MCF 10A (cell line): ENCODE results near the gene COPZ2. TPM values are rescaled to one million over a fixed set of nuclear protein-coding genes. Genes with fewer than 3 reads are reported as not detected.
"Not testable (repeated sequence)": the region's sequence is repeated elsewhere in the genome, so short reads cannot be mapped to it uniquely, and the experiment has no call there.

Experiments used
- BruUV-seq: library from RNA; stranded (reverse); fragments of 400-500 nt; replicated peaks from 2 replicates; lab custom pipeline; 2021; lab: Mats Ljungman, UMichigan
- CTCF ChIA-PET: fragments of 300-600 bp; sonication (Branson Sonifier 250); formaldehyde crosslinking; extraction: SDS; loops from one replicate; lab custom pipeline; 2021; ENCODE audit warnings: antibody characterized with exemption, inconsistent platforms; lab: Yijun Ruan, JAX
- POLR2A ChIA-PET: fragments of 300-600, 350-650 bp; sonication (Branson Sonifier 250); formaldehyde crosslinking; extraction: SDS; loops from one replicate; lab custom pipeline; 2020; ENCODE audit warnings: antibody characterized with exemption, inconsistent platforms; lab: Yijun Ruan, JAX
- DNase-seq: peaks from one replicate; pipeline ENCODE4 v3.0.0-alpha.2; 2018; ENCODE audit not compliant: unreplicated experiment
- H3K27ac Mint-ChIP-seq: one replicate; pipeline ENCODE4 v1.8.0; 2022; ENCODE audit warnings: mild to moderate bottlenecking, low read depth, mixed read lengths; ENCODE audit not compliant: unreplicated experiment
- H3K27me3 Mint-ChIP-seq: one replicate; pipeline ENCODE4 v1.8.0; 2022; ENCODE audit warnings: mixed read lengths; ENCODE audit not compliant: insufficient read depth, unreplicated experiment
- H3K36me3 Mint-ChIP-seq: one replicate; pipeline ENCODE4 v1.8.0; 2022; ENCODE audit warnings: mild to moderate bottlenecking, moderate library complexity, mixed read lengths; ENCODE audit not compliant: insufficient read depth, unreplicated experiment
- H3K4me1 Mint-ChIP-seq: one replicate; pipeline ENCODE4 v1.8.0; 2022; ENCODE audit warnings: mixed read lengths; ENCODE audit not compliant: insufficient read depth, unreplicated experiment
- H3K4me3 Mint-ChIP-seq: one replicate; pipeline ENCODE4 v1.8.0; 2022; ENCODE audit warnings: mild to moderate bottlenecking, moderate library complexity, mixed read lengths; ENCODE audit not compliant: unreplicated experiment
- H3K9me3 Mint-ChIP-seq: one replicate; pipeline ENCODE4 v1.8.0; 2022; ENCODE audit warnings: mixed read lengths; ENCODE audit not compliant: unreplicated experiment
- CTCF ChIP-seq: fragments of 200-600 bp; IDR thresholded peaks from one replicate; pipeline ENCODE4 v1.8.0; 2022; ENCODE audit warnings: antibody characterized with exemption, mild to moderate bottlenecking; ENCODE audit not compliant: unreplicated experiment
- intact Hi-C: fragments of 100-400 bp; cut with micrococcal nuclease; formaldehyde crosslinking; loops from 2 replicates; pipeline ENCODE4 v1.14.1; 2022
- total RNA-seq: library from RNA; stranded (reverse); gene quantifications from 2 replicates; pipeline ENCODE4 v1.2.3, GENCODE V29; 2022

Gene COPZ2
- total RNA-seq, 1 experiment from 2014 or later, result not detected

DNA sequence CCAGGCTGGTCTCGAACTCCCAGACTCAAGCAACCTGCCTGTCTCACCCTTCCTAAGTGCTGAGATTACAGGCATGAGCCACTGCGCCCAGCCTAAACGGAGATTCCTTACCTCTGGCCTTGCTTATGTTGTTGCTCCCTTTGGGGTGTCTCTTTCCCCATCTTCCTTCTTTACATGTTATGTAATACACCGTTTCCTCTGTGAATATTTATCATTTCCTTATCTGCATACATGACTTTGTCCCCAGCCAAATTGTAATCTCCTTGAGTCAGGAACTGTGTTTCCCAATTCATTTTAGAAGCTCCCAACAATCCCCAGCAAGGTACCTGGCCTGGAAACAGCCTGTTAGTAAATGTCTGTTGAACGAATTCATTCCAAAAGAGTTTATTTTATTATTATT lies 15.7 kb downstream of the COPZ2 start:
- Mint-ChIP-seq H3K9me3 (no peaks in the 10 kb centered on the region), H3K36me3 (peaks cover 10% of the 10 kb centered on the region), H3K27ac (no peak overlapping the region), H3K4me3 (no peak overlapping the region), H3K27me3 (no peaks in the 10 kb centered on the region), H3K4me1 (peaks cover 34% of the 10 kb centered on the region)
- no peak for DNase-seq
- no peak for TF ChIP-seq CTCF
- POLR2A ChIA-PET, result interaction anchor here (0.7 to 1.1 kb wide), 4 partner anchors 9 to 73 kb away, joined by 3 to 4 read pairs (median 3); partner anchors contain the start of gene CDK5RAP3
- CTCF ChIA-PET, result interaction anchor here (0.7 to 9.9 kb wide), 3 partner anchors 24 to 73 kb away, joined by 4 to 131 read pairs (median 9); partner anchors contain the start of gene CDK5RAP3
- BruUV-seq, result no TSS peak
- intact Hi-C loops, result no loop called here

- POLR2A ChIA-PET, result interaction anchor here (0.6 to 2.5 kb wide), 9 partner anchors 15 to 176 kb away, joined by 3 to 13 read pairs (median 5); partner anchors contain the start of genes PNPO and SCRN2
- not testable (repeated sequence) for H3K27ac Mint-ChIP-seq, H3K36me3 Mint-ChIP-seq, H3K4me1 Mint-ChIP-seq, BruUV-seq, H3K27me3 Mint-ChIP-seq, H3K9me3 Mint-ChIP-seq, DNase-seq, H3K4me3 Mint-ChIP-seq
- CTCF ChIA-PET, result interaction anchor here (0.6 to 9.9 kb wide), 25 partner anchors 8 to 1527 kb away, joined by 3 to 131 read pairs (median 4); partner anchors contain the start of genes CDK5RAP3, PNPO, SCRN2 and SP6
- intact Hi-C loops, result loop anchor here (1.0 kb wide), 4 partner anchors 39 to 174 kb away; no protein-coding TSS in a partner anchor
Observed at GRCh38 chr17:48017817-48018158, 19.8 kb downstream of the COPZ2 start.

GRCh38 chr17:48016112-48016511 lies 21.5 kb downstream of the COPZ2 start:
- no peak overlapping the region for H3K4me3 Mint-ChIP-seq
- H3K4me1 Mint-ChIP-seq, result peaks cover 5% of the 10 kb centered on the region
- intact Hi-C loops, result no loop called here
- CTCF ChIA-PET, result interaction anchor here (0.6 to 9.9 kb wide), 7 partner anchors 23 to 1687 kb away, joined by 3 to 131 read pairs (median 5); no protein-coding TSS in a partner anchor
- BruUV-seq, result no TSS peak
- POLR2A ChIA-PET, result no interaction called here
- H3K27me3 Mint-ChIP-seq, result no peaks in the 10 kb centered on the region
- no peaks in the 10 kb centered on the region for H3K9me3 Mint-ChIP-seq
- DNase-seq, result no peak
- TF ChIP-seq CTCF, result no peak
- peak overlapping the region; percentile 55 for H3K27ac Mint-ChIP-seq
- no peaks in the 10 kb centered on the region for H3K36me3 Mint-ChIP-seq

DNA sequence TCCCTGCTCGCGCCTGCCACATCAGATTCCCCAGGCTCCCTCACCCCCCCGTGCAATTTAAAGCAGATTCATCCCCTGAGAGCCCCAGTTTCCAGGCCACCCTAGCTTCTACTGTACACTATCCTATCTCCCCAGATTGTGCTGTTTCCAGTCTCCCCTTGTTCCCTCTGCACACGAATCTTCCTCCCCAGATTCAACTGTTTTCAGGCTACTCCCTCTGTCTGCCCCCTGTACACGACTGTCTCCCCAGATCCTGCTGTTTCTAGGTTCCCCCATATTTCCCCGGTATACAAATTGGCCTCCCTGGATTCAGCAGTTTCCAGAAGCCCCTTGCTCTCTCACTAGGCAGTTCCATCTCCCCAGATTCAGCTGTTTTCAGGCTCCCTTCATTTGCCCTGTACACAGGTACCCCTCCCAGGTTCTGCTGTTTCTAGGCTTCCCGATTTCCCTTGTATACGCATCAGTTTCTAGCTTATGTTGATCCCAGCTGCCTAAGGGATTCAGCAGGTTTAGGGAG lies 22.9 kb downstream of the COPZ2 start:
- Mint-ChIP-seq H3K27ac (no peak overlapping the region), H3K9me3 (no peaks in the 10 kb centered on the region), H3K36me3 (no peaks in the 10 kb centered on the region), H3K4me3 (no peak overlapping the region), H3K4me1 (peaks cover 6% of the 10 kb centered on the region), H3K27me3 (no peaks in the 10 kb centered on the region)
- DNase-seq, result no peak
- BruUV-seq, result no TSS peak
- POLR2A ChIA-PET, result interaction anchor here (0.7 to 1.3 kb wide), 2 partner anchors 15 to 119 kb away, joined by 3 to 4 read pairs; no protein-coding TSS in a partner anchor
- no peak for TF ChIP-seq CTCF
- CTCF ChIA-PET, result interaction anchor here (0.9 to 9.9 kb wide), 4 partner anchors 36 to 66 kb away, joined by 3 to 131 read pairs (median 8); partner anchors contain the start of gene CDK5RAP3
- intact Hi-C loops, result no loop called here
